NCI-H82 treated with DMSO at 0.1 percent for 48 hours (cell line): Measurements from ENCODE around the gene CENPE.
A peak's percentile ranks its signal among the peaks of the same experiment; 100 is the strongest.

Source experiments
- DNase-seq: peaks from one replicate; lab custom pipeline; 2025; ENCODE audit not compliant: unreplicated experiment; lab: John Stamatoyannopoulos, UW

Gene CENPE

DNA sequence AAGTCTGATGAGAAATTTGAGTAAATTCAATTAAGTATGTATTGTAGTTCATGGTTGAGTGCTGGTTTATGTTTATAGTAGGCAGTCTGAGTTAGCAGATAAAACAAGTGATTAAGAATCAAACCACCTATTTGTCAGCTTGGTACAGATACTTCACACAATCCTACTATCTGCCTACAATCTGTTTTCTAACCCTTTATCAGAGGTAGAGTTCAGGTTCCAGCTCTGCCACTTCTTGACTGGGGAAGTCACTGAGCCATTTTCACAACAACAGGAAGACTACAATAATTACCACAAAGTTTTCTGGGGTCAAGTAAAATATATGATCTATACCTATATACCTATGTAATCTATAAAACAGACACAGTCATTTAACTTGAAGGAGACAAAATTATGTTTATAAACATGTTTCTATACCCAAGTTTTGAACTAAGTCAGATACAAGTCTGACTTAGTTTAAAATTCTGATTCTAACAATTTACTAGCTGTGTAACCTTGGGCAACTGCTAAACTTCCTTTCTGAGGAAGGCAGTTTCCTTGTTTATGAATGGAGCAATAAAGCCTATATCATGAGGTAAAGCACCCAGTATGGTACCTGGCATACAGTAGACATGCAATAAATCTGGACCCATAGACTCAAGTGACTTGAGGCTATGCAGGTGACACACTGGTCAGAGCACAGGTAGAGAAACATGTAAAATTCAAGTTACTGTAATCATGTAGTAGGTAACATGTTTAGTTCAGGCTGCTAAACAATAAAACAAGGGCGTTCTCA lies 61.3 kb downstream of the CENPE start:
- no peak for DNase-seq

DNA sequence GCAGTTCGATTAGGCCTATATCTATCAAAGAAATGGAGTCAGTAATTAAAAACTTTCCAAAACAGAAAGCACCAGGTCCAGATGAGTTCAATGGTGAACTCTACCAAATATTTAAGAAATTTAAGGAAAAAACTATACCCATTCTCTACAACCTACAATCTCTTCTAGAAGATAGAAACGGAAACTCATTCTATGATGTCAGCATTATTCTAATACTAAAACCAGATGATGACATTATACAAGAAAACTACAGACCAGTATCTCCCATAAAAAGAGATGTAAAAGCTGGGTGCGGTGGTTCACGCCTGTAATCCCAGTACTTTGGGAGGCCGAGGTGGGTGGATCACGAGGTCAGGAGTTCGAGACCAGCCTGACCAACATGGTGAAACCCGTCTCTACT lies 69.0 kb downstream of the CENPE start:
- no peak for DNase-seq

GRCh38 chr4:103126126-103126525 lies 72.0 kb downstream of the CENPE start:
- DNase-seq: no peak

- no peak for DNase-seq
Observed at GRCh38 chr4:103123114-103123513, 75.0 kb downstream of the CENPE start.

DNA sequence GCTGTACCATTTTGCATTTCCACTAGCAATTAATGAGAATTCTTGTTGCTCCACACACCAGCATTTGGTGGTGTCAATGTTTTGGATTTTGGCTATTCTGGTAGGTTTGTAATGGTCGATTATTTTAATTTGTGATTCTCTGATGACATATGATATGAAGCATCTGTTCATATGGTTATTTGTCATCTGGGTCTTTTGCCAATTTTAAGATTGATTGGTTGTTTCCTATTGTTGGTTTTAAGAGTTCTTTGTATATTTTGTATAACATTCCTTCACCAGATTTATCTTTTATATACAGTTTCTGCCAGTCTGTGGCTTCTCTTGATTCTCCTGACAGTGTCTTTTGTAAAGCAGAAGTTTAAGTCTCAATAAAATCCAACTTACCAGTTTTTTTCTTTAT lies 80.0 kb downstream of the CENPE start:
- DNase-seq: no peak

DNA sequence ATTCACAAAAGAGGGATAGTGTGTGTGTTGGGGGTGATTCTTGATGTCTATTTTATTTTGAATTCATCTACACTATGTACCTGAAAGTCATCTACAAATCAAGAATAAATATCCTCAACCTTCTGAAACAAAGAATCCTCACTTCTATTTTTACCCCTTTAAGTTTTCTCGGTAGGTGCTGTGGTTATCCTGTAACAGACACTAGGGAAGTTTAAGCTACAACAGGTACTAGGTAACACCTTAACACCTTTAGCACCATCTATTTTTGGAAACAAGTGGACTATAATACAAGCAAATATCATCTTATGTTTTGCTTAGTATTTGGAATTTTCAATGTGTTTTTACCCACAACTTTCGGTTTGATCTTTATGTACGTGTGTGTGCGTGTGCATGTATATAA lies 86.5 kb downstream of the CENPE start:
- no peak for DNase-seq

DNA sequence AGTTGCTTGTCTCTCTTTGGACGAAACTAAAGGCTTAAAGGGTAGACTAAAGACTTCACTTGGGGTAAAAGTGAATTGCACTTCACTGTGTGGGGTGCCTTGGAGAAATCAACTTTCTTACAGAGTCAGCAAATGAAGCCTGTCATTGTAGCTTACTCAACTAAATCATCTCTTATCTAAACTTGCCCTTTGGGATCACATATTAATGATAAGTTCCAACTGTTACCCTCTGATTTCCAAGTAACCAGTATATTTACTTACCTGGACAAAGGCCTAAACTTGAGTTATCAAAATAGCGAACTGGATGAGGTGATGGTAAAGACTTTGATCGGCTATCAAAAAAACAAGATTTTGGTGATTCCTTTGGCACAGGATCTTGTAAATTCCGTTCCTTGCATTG lies 89.6 kb downstream of the CENPE start:
- DNase-seq: no peak

GRCh38 chr4:103105558-103106356 lies 92.4 kb downstream of the CENPE start:
- DNase-seq: no peak

DNA sequence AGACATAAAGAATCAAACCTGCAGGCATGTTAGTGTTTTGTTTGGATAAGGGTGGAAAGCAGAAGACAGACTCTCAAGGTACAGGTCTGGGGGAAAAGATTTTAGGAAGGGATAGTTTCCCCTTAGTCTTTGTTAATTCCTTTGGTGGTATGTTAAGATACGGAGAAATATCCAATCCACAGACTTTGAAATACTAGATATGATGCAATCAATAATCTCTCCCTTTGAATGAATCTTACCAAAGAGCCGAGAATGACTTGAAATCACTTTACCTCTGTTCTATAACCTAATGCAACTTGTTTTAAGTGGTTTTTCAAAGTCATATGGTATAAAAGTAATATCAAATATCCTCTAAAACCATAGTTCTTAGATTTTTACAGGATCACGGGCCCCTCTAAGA lies 93.3 kb downstream of the CENPE start:
- no peak for DNase-seq

- DNase-seq: no peak
Observed at GRCh38 chr4:103100691-103101090, 97.5 kb downstream of the CENPE start.

- peak; percentile 78 for DNase-seq
Observed at GRCh38 chr4:103099691-103100392, 98.3 kb downstream of the CENPE start, which contains the start of gene BDH2. TSS of gene BDH2 (minus strand) at chr4:103099834. CDS start at chr4:103096254, 3,580 bp downstream.

- DNase-seq: no peak
Observed at GRCh38 chr4:103098756-103099440, 99.2 kb downstream of the CENPE start.

GRCh38 chr4:103098341-103098740 lies 99.8 kb downstream of the CENPE start:
- DNase-seq: no peak

GRCh38 chr4:103097112-103097511 lies 101.0 kb downstream of the CENPE start:
- no peak for DNase-seq

DNA sequence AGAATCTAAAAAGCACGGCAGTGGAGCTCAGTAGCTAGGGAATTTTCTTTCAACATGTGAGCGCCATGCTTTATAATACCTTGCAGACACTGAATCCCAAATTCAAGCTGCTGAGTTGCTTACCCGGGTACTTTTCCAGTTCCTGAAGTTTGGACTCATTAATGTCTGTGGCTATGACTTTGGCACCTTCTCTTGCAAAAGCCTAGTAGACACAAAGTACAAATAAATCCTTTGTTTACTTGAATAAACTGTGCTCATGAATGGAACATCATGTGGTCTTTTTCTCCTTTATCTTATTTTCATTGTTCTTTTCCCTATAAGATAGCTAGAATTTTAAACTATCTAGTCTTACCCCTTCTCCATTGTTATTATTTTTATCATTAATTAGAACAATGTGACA lies 103.1 kb downstream of the CENPE start:
- DNase-seq: no peak

DNA sequence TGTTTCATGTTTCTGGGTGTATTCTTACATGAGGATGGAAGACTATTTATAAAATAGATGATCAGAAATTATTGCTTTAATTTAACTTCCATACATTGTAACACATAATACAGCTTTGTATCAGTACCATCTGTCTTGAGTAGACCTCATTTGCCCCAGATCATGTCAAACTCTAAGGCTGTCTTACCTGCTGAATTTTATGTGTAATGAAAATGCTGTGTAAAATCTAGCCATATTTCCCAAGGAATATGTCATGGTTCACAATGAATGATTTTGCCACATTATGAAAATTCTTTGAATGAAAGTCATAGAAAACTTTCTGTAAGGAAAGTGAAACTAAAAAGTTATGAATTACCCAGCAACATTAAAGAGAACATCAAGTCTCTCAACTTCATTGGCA lies 105.9 kb downstream of the CENPE start:
- DNase-seq: no peak

DNA sequence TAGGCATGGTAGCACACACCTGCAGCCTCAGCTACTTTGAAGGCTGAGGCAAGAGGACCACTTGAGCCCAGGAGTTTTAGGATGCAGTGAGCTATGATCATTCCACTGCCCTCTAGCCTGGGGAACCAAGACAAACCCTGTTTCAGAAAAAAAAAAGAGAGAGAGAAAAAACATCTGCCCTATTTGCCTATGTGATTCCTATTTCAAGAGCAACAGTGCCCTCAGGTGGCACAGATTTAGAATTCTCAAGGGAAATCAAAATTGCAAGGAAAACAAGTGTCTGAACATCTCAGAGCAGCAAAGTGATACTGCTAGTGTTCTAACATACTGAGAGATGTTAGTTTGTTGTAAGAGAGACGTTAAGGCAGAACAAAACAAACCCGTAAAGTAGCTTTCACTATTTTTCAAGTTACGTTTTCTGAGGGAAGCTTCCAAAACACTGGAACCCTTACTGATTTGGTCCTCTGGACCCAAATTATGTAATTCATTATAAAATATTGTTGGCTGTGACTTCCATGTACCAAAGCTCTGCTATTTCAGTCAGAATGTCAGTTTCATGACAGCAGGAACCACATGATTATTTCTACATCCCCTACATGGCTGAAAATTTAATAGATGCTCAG lies 106.4 kb downstream of the CENPE start:
- peak; percentile 26 for DNase-seq

- DNase-seq: no peak
Observed at GRCh38 chr4:103089481-103089880, 108.7 kb downstream of the CENPE start.

DNA sequence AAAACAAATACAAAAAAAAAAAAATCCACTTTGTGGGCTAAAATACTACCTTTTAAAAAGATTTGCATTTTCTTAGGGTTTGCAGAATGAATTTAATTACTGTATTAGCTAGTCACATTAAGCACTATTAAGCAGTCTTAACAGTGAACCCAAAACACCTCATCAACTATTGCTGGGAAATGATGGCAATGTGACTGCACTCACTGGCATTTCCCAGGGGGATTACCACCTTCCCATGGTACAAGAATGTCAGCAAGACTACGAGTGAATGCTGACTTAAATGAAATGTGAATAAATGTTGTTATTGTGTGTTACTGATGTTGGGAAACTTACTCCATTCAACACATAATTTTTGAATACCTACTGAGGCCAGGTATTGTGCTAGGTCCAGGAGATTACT lies 111.6 kb downstream of the CENPE start:
- DNase-seq: no peak

DNA sequence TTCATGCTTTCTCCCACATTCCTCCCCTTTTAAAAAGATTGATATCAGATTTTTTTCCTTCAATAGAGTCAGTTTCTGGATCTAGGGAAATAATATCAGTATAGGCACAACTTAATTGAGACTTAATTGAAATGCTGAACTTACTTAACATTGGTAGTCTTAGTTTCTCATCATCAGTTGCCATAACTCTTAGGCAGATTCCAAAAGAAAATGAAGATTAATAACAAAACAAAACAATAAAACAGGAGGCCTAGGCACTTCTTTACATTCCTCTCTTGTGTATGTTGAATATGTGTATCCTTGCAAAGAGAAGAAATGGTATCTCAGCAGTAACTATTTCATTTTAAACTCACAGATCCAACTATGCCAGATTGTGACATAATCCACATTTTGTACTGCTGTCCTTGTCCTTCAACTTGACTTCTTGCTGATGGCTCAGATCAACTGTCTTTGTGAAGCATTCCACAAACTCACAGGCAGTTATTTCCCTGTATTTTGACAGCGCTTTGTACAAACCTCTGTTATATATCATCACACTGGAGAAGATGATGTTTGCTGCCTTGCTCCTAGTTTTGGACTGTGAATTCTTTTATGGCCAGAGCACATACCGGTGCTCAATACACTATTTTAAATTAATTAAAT lies 112.5 kb downstream of the CENPE start:
- no peak for DNase-seq
